HG03378 (cell line): ENCODE measurements around the gene TDRD12.
"Not testable (repeated sequence)": the region's sequence is repeated elsewhere in the genome, so short reads cannot be mapped to it uniquely, and the experiment has no call there.

Source experiments
- ATAC-seq: cut with Tn5 transposase; IDR thresholded peaks from one replicate; pipeline ENCODE4 v1.9.1; 2021; ENCODE audit warnings: mild to moderate bottlenecking, moderate library complexity; ENCODE audit not compliant: unreplicated experiment

The TDRD12 gene

DNA sequence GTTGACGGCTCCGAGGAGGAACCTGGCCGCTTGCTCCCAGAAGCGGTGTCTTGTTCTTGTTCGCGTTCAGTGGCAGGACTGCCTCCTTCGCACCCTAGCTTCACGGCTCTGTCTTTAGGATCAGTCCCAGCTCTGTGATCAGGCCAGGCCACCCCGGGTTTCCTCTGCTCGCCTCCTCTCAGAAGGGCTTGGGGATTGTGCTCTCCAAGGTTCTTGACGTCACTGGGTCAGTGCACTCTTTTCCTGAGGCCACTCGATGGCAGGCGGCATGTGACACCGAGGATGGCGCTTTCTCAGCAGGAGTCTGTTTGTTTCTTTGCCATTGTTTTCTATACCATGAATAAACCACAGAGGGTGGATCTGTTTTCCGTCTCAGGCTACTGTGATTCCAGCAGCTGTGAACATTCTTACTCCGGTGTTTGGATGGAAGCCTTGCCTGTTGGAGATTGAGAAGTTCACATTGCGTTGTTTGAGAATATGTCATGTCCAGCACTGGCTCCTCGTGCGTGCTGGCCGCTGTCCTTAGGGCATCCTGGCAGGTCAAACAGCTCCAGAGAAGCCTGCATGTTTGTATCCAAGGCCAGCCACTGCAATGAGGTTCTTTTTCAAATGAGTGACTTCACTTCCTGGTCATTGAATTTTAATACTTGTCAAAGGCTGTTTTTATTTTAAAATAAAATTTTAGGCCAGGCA lies 105.5 kb downstream of the TDRD12 start:
- ATAC-seq = no peak

DNA sequence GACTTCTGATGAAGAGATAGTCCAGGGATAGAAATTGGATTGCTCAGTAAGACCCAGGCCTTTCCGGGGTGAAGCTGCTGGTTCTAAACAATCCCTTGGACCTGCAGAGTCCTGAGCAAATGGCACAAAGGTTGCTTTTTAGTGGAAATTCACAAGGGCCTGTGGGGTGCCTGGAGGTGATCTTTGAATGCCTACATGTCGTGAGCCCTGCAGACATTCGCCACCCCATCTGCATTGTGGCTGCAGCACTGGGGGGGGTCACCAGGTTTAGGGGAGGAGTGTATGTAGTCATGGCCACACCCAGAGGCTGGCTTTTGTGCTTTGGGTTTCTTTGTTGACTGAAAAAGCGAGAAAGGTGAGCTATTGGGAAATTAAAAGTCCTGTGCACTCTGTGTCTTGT lies 108.6 kb downstream of the TDRD12 start:
- no peak for ATAC-seq

DNA sequence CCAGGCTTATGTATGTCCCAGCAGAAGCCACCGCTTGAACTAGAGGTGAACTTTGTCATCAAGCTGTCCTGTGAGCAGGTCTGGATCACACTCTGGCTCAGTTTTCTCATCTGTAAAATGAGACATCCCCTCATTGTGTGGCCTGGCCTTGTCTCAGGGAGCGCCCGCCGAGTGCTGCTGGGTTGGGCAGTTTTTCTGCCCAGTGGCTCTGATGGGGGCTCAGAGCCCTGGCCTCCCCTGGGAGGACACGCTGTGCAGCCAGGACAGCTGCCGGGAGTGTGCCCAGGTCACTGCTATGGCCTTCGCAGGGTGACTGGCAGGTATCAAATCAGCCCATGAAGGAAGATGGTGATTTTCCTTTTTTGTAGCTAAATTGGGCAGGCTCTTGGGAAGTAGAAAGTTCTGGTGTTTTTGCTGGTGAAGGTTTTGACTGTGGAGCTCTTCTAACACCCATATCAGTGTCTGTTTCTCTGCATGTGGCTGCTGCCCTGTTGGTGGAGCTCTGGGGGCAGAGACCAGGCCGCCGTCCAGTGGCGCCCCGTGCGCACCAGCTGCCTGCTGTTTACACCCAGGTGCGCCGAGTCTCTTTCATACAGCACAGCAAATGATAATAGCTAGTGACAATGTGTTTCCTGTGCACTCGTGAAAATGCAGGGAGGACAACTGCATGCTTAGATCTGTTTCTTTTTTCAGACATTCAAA lies 109.2 kb downstream of the TDRD12 start:
- no peak for ATAC-seq

DNA sequence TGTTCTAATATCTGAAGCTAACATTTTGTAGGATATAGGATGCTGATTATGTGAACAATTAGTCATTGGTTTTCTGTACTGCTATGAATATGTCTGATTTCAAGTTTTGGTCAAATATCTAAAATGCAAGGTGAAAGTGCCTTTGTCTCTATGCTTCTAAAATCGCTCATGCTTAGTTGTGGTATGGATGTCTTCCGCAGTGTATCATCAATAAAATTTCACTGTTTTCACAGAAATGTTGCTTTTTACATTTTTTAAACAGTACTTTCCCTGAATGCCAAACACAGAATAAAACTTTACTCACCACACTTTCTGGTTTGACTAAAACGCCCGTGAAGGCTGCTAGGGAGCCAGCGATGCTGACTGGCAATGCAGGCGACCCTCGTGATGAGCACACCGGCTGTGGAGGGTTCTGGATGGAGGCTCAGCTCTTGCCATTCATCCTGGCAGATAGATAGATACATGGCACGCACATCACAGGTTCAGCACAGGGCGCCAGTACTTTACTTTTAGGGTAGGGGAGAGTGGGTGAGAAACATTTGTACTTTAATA lies 109.9 kb downstream of the TDRD12 start:
- no peak for ATAC-seq

DNA sequence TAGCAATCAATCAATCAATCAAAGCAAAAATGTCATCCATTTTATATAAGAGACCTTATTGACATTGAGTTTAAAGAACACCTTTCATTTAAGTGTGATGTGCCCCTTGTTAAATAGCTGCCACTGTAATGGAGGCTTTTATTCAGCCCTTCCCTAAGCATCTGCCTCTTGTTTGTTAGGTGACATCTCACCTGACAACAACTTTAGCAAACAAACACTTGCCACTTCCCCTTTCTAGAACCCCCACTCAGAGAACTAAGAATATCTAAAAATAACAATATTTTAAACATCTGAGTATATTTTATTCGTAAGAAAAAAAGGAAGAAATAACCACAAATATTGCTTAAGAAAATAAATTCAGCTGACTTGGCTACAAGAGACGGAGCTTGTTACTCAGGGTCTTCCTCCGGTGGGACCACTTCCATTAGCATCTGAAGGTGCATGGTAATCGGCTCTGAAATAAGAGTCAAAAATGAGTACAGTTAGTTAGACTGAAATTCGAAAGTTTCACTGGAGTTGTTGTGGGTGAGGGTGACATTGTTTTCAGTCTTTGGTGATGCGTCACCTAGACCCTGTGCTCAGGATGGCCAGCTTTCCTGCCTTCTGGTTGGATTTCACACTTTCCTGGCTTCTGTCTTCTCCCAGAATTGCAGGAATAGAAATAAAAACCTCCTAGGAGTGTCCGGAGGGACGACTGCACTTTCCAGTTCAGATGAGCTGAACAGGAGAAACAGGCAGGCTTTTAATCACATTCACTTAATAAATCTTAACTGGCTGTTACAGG lies 110.9 kb downstream of the TDRD12 start:
- ATAC-seq = no peak

DNA sequence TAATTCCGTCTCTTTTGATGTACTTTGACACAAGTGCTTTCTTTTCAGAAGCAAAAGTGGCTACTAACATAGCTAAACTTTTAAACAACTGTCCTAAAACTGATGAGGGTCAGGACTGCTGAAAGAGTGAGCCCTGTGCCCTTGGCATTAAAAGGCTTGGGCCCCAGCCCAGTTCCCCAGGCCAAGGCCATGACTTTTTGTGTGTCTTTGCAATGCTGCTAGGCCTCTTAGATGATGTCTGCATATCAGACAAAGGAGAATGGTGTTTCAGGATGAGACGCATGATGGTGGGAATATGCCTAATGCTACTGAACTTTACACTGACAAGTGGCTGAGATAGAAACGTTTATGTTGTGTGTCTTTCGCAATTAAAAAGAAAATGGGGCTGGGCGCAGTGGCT lies 112.0 kb downstream of the TDRD12 start:
- ATAC-seq = no peak

DNA sequence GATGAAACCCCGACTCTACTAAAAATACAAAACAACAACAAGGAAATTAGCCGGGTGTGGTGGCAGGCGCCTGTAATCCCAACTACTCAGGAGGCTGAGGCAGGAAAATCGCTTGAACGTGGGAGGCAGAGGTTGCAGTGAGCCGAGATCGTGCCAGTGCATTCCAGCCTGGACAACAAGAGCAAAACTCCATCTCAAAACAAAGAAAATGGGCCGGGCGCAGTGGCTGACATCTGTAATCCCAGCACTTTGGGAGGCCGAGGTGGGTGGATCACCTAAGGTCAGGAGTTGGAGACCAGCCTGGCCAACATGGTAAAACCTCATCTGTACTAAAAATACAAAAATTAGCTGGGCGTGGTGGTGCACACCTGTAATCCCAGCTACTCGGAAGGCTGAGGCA lies 112.5 kb downstream of the TDRD12 start:
- ATAC-seq = not testable (repeated sequence)

DNA sequence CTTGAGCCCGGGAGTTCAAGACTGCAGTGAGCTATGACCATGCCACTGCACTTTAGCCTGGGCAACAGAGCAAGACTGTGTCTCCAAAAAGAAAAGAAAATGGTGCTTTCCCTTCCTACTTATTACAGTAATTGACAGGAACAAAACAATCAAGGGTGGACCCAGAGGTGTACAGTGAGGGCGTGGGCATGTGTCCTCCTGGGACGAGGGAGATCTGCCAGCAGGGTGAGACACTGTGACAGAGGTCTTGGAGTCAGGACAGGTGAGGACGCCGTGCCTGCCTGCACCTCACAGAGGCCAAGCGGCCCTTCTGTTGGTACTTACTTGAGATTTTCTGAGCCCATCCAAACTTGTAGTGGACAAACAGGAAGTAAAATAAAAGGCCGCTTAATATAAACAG lies 113.3 kb downstream of the TDRD12 start:
- ATAC-seq = not testable (repeated sequence)

DNA sequence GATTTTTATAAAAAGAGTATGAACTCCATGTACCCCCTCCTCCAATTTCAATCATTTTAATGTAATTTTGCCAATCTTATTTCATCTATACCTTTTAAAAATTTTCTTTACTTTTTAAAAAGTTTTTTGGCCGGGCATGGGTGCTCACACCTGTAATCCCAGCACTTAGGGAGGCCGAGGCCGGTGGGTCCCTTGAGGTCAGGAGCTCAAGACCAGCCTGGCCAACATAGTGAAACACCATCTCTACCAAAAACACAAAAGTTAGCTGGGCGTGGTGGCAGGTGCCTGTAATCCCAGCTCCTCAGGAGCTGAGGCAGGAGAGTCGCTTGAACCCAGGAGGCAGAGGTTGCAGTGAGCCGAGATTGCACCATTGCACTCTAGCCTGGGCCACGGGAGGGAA lies 113.8 kb downstream of the TDRD12 start:
- ATAC-seq = not testable (repeated sequence)

DNA sequence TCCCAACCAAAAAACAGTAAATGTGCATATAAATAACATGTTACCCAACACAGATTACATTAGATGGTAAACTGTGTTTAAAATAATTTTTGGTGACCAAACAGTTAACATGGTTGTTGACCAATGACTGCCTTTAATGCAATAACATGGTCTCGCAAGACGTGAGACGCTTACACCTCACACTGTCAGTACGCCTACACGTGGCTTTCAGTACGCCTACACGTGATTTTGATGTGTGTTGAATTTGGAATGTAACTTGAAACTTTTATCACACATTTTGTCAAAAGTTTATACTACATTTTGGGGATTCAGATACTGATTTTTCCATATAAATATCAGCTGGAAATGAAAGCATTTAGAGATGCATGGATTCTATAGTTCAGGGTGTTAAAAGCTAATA lies 118.0 kb downstream of the TDRD12 start:
- ATAC-seq = no peak

DNA sequence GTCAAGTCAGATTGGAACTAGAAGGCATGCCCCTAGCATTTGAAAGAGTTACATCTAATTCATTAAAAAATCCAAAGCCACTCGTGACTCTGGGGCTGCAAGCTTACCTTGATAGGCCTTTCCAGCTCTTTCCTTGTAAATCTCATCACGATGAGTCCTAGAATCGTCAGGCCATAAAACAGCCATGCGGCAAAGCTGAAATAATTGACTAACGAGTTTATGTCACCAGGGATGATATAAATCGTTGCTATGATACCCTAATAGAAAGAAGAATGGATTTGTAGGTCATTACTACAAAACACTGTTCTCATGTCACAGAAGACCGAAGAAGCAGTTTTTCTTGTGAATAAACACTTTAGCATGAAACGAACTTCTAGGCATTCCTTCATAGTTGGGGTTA lies 122.5 kb downstream of the TDRD12 start:
- no peak for ATAC-seq

DNA sequence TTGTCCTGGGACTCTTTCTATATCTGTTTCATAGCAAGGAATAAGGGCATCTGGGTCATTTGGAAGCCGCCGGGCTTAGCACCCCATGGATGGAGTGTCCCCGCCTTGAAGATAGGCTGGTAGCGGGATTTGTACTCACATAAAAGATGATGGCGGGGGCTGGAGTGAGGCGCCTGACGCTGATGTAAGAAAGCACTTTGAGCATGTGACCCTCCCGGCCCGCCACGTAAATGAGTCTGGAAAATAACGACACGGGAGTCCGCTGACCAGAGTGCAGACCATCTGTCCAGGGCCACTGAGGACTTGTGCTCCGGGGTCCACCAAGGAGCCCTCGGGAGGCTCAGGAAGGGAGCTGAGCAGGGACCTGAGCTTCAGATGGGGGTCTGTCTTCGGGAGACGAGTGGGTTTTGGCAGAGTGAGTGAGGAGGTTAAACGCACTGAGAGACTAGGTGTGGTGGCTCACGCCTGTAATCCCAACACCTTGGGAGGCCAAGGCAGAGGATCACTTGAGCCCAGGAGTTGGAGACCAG lies 124.2 kb downstream of the TDRD12 start:
- no peak for ATAC-seq

DNA sequence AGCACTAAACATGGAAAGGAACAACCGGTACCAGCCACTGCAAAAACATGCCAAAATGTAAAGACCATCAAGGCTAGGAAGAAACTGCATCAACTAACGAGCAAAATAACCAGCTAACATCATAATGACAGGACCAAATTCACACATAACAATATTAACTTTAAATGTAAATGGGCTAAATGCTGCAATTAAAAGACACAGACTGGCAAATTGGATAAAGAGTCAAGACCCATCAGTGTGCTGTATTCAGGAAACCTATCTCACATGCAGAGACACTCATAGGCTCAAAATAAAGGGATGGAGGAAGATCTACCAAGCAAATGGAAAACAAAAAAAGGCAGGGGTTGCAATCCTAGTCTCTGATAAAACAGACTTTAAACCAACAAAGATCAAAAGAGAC lies 128.5 kb downstream of the TDRD12 start:
- ATAC-seq = not testable (repeated sequence)

DNA sequence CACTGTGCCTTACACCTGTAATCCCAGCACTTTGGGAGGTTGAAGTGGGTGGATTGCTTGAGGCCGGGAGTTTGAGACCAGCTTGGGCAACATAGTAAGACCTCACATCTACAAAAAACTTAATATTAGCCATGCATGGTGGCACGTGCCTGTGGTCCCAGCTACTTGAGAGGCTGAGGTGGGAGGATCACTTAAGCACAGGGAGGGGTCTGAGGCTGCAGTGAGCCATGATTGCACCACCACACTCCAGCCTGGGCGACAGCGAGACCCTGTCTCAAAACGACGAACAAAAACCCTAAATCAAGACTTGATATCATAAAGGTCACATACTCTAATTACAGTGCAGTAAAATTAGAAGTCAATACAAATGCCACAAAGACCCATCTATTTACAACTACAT lies 132.6 kb downstream of the TDRD12 start:
- ATAC-seq = no peak

DNA sequence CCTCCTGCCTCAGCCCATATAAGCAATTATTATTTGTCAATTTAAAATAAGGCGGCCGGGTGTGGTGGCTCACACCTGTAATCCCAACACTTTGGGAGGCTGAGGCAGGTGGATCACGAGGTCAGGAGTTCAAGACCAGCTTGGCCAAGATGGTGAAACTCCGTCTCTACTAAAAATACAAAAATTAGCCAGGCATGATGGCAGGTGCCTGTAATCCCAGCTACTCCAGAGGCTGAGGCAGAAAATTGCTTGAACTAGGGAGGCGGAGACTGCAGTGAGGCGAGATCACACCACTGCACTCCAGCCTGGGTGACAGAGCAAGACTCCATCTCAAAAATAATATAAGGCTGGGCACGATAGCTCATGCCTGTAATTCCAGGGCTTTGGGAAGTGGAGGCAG lies 137.3 kb downstream of the TDRD12 start:
- ATAC-seq = not testable (repeated sequence)

DNA sequence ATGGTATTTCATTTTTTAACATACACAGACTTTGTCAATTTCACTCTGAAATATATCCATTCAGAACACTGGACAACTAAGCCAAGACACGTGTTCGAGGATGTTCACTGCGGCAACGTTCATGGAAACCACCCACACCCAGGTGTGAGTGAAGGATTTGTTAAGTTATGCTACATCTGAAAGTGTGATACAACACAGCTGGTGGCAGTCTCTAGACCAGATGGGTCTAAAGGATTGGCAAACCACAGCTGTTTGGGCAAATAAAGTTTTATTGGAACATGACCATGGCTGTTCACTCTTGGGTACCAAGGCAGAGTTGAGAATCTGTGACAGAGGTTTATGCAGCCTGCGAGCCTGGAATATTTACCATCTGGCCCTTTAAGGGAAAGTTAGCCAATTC lies 138.0 kb downstream of the TDRD12 start:
- ATAC-seq = no peak

DNA sequence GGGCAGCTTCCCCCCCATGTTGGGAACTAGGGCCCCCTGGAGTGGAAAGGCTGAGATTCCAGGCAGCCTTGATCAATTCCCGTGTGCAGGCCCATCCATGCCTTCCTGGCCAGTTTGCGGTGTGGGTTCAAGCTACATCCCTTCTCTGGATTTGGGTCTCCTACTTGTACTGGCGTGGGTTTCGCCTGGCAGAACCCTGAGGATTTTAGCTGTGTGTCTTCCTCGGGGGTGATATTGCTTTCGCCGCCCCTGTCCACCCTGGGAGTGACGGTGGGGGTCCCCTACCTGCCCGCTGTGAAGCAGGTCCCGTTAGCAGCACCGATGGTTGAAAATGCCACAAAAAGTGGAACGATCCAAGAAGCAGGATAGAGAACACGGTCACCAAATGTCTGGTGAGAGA lies 138.6 kb downstream of the TDRD12 start:
- ATAC-seq = no peak

DNA sequence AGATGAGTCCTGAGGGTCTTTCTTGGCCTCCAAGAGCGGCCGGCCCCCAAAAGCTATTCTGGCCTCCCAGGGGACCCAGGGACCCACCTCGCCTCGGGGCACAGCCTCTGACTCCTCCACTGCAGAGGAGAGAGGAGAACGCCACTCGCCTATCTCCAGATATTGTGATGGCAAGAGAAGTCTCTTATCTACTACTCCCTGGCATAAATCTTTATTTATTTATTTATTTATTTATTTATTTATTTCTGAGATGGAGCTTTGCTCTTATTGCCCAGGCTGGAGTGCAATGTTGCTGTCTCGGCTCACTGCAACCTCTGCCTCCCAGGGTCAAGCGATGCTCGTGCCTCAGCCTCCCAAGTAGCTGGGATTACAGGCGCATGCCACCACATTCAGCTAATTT lies 139.0 kb downstream of the TDRD12 start:
- no peak for ATAC-seq

DNA sequence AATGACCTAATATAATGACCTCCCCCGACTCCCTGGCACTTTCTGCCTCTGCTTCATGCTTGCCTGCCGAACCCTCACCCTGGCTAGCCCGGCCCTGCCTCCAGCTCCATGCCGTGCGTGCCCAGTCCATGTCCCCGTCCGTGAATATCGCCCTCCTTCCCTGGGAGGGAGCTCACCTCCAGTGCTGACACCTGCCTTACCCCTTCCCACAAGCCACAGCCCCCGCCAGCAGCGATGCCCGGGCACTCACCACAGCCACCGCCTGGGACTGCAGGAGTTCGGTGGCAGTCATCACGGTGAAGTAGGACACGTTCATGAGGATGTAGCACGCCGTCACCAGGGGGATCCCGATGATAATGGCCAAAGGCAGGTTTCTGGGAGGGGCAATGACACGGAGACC lies 140.0 kb downstream of the TDRD12 start:
- ATAC-seq = no peak

DNA sequence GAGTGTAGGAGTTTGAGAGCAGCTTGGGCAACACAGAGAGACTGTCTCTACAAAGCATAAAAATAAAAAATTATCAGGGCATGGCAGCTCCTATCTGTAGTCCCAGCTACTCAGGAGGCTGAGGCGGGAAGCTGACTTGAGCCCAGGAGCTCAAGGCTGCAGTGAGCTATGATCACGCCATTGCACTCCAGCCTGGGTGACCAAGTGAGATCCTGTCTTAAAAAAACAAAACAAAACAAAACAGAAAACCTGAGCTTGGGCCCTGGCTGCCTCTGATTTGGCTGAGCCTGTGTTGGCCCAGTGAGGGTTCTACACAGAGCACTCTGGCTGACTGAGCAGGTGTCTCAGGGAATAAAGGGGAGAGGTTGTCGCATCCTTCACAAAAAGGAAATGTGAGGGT lies 142.0 kb downstream of the TDRD12 start:
- no peak for ATAC-seq

DNA sequence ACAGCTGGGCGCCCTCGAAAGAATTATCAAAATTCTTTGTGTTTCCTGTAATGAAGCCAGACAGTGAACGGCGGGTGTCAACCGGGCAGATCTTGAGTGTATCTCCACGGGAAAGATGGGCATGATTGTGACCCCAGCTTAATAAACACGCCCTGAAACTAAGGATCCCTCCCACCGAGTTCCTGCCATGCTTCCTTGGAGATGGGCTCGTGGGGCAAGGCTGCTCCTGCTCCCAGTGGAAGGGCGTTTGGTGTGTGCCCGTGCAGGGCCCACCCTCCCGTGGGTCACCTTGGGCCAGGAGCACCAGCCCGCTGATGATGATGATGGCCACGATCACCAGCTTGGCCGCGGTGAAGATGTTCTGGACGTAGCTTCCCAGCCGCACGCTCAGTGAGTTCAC lies 142.6 kb downstream of the TDRD12 start:
- ATAC-seq = no peak
